Endothelial cell of umbilical vein (primary cell): ENCODE data around the gene LMBRD1. TPM values are rescaled to one million over a fixed set of nuclear protein-coding genes. Genes with fewer than 3 reads are reported as not detected.

Experiments
- BruUV-seq: library from RNA; stranded (reverse); fragments of 400-500 nt; replicated peaks from 2 replicates; lab custom pipeline; 2021; lab: Mats Ljungman, UMichigan
- CTCF ChIA-PET: fragments of 300-600, 350-600 bp; sonication (Branson Sonifier 250); formaldehyde crosslinking; loops from one replicate; lab custom pipeline; 2021; ENCODE audit warnings: antibody characterized with exemption, inconsistent platforms; lab: Charles Lee
- POLR2A ChIA-PET: fragments of 300-600, 350-600 bp; sonication (Branson Sonifier 250); formaldehyde crosslinking; loops from one replicate; lab custom pipeline; 2021; ENCODE audit warnings: antibody characterized with exemption, inconsistent platforms; lab: Charles Lee
- DNase-seq: peaks from one replicate; pipeline ENCODE4 v3.0.0-alpha.2; 2011; ENCODE audit warnings: low read depth, low spot score
- FAIRE-seq: peaks from 2 replicates; lab custom pipeline; 2011; peaks lifted over from hg19 to GRCh38; lab: Jason Lieb, UNC
- H2AFZ ChIP-seq: 2 replicates; pipeline ENCODE4 v1.6.0; 2012; ENCODE audit warnings: low read depth, low read length, control low read depth, inconsistent platforms
- H3K27ac ChIP-seq: 2 replicates; pipeline ENCODE4 v1.5.1; 2011; ENCODE audit warnings: low read depth, mild to moderate bottlenecking, control low read depth, low read length, moderate library complexity; ENCODE audit not compliant: insufficient read depth
- H3K27me3 ChIP-seq, 2 experiments: 2 replicates each; pipeline versions ENCODE4 v1.6.0 to v1.6.1; 2011; ENCODE audit warnings: low read length in 2 of 2, mixed read lengths in 1 of 2; ENCODE audit not compliant: control insufficient read depth in 2 of 2, insufficient read depth in 2 of 2
- H3K36me3 ChIP-seq, 2 experiments: 2 replicates in 1 of 2; 3 replicates in 1 of 2; pipeline ENCODE4 v1.5.1; 2011; ENCODE audit warnings: low read length in 2 of 2, mild to moderate bottlenecking in 1 of 2, moderate library complexity in 1 of 2; ENCODE audit not compliant: control insufficient read depth in 2 of 2, insufficient read depth in 2 of 2; ENCODE audit errors: extremely low read depth in 1 of 2
- H3K4me1 ChIP-seq: 3 replicates; pipeline ENCODE4 v1.5.1; 2011; ENCODE audit warnings: mild to moderate bottlenecking, low read length; ENCODE audit not compliant: control insufficient read depth, insufficient read depth; ENCODE audit errors: extremely low read depth
- H3K4me2 ChIP-seq: 2 replicates; pipeline ENCODE4 v1.6.1; 2011; ENCODE audit warnings: low read length, control low read depth, mixed read lengths; ENCODE audit not compliant: insufficient read depth
- H3K4me3 ChIP-seq, 3 experiments: fragments of 200-600 bp in 1 of 3; sonication (generic), shearing (Covaris generic) in 1 of 3; replicated peaks in 1 of 3; 2 replicates each; pipeline ENCODE4 v1.5.1; 2011 to 2016; ENCODE audit warnings: control low read depth in 3 of 3, low read length in 3 of 3, mild to moderate bottlenecking in 2 of 3, inconsistent platforms in 1 of 3, low read depth in 1 of 3, moderate library complexity in 1 of 3; ENCODE audit not compliant: insufficient read depth in 1 of 3
- H3K79me2 ChIP-seq: 2 replicates; pipeline ENCODE4 v1.6.0; 2012; ENCODE audit warnings: low read length, inconsistent platforms; ENCODE audit not compliant: control insufficient read depth, insufficient read depth
- H3K9ac ChIP-seq: replicated peaks from 2 replicates; pipeline ENCODE3; 2011; ENCODE audit warnings: low read length, control low read depth; ENCODE audit not compliant: insufficient read depth; ENCODE audit errors: extremely low read depth
- H3K9me1 ChIP-seq: replicated peaks from 3 replicates; pipeline ENCODE4 v1.6.0; 2011; ENCODE audit warnings: mild to moderate bottlenecking, low read length; ENCODE audit not compliant: control insufficient read depth, insufficient read depth; ENCODE audit errors: extremely low read depth
- H3K9me3 ChIP-seq: replicated peaks from 2 replicates; pipeline ENCODE4 v1.5.1; 2012; ENCODE audit warnings: low read length, inconsistent platforms; ENCODE audit not compliant: control insufficient read depth, insufficient read depth
- H4K20me1 ChIP-seq: replicated peaks from 2 replicates; pipeline ENCODE3; 2011; ENCODE audit warnings: mild to moderate bottlenecking, low read length; ENCODE audit not compliant: control insufficient read depth, insufficient read depth; ENCODE audit errors: extremely low read depth
- CTCF ChIP-seq, 2 donors: IDR thresholded peaks; 1 replicate in 1 of 2; 2 replicates in 1 of 2; pipeline ENCODE4 v1.5.1; 2011; ENCODE audit warnings: low read length in 2 of 2, mild to moderate bottlenecking in 2 of 2, moderate library complexity in 2 of 2, control low read depth in 1 of 2, inconsistent platforms in 1 of 2, low read depth in 1 of 2; ENCODE audit not compliant: insufficient read depth in 1 of 2; ENCODE audit errors: extremely low read depth in 1 of 2
- EZH2 ChIP-seq: IDR thresholded peaks from 2 replicates; pipeline ENCODE4 v1.6.1; 2012; ENCODE audit warnings: borderline replicate concordance, low read depth, mild to moderate bottlenecking, moderate library complexity, low read length, inconsistent platforms; ENCODE audit not compliant: severe bottlenecking
- FOS ChIP-seq: IDR thresholded peaks from 2 replicates; pipeline ENCODE4 v1.6.1; 2011; ENCODE audit warnings: mild to moderate bottlenecking, low read length, moderate library complexity, borderline replicate concordance; ENCODE audit not compliant: insufficient read depth
- GATA2 ChIP-seq: IDR thresholded peaks from 2 replicates; pipeline ENCODE4 v1.7.0; 2011; ENCODE audit warnings: low read depth, mild to moderate bottlenecking, moderate library complexity, mixed read lengths, low read length; ENCODE audit not compliant: insufficient read length, insufficient read depth
- JUN ChIP-seq: IDR thresholded peaks from 2 replicates; pipeline ENCODE4 v1.6.1; 2011; ENCODE audit warnings: borderline replicate concordance, low read depth; ENCODE audit not compliant: insufficient read length, insufficient read depth
- MYC ChIP-seq: IDR thresholded peaks from one replicate; pipeline ENCODE4 v1.6.1; 2011; ENCODE audit warnings: mild to moderate bottlenecking, low read depth, low read length
- POLR2A ChIP-seq: IDR thresholded peaks from 2 replicates; pipeline ENCODE4 v1.6.1; 2012; ENCODE audit warnings: low read depth, mild to moderate bottlenecking, control low read depth, low read length
- POLR2AphosphoS5 ChIP-seq: IDR thresholded peaks from 2 replicates; pipeline ENCODE4 v1.6.1; 2012; ENCODE audit warnings: low read depth, mild to moderate bottlenecking, control low read depth, low read length, moderate library complexity; ENCODE audit not compliant: insufficient read depth
- dilution Hi-C: fragments of 300-500 bp; cut with MboI; formaldehyde crosslinking; loops from one replicate; pipeline ENCODE4 v1.15.0; 2019; ENCODE audit warnings: low sequenced_read_pairs; ENCODE audit not compliant: extremely low pct_ligation_motif_present
- intact Hi-C: fragments of 100-400 bp; cut with micrococcal nuclease; formaldehyde crosslinking; loops from one replicate; pipeline ENCODE4 v1.10.0; 2022
- polyA plus RNA-seq, 4 experiments: library from polyadenylated mRNA; depleted of rRNA in 3 of 4; stranded (reverse) in 3 of 4; unstranded in 1 of 4; fragments of >200 nt; gene quantifications; 2 replicates each; pipeline versions ENCODE4 v1.2.1 to v1.2.3, GENCODE V29; 2011 to 2012; ENCODE audit warnings: missing spikeins in 1 of 4
- total RNA-seq: library from RNA; stranded (reverse); gene quantifications from 2 replicates; pipeline ENCODE4 v1.2.3, GENCODE V29; 2021
- TF ChIP-seq, protein P1 (sequence below): IDR thresholded peaks from 2 replicates; pipeline ENCODE4 v1.6.1; 2011; ENCODE audit not compliant: insufficient read depth, insufficient read length

Gene LMBRD1
- total and polyA plus RNA-seq, 2 donors (not counting 3 experiments of a cell fraction or from before 2014, with no cell fraction given): 9.8 to 14.6 TPM

GRCh38 chr6:69813508-69813907 is 16.7 kb upstream of the LMBRD1 start:
- ChIA-PET POLR2A (no interaction called here), CTCF (interaction anchor here (1.6 kb wide), 1 partner anchor 16 kb away, joined by 5 read pairs; the partner anchor contains the start of gene LMBRD1)
- Histone ChIP-seq H3K4me3 (no peak overlapping the region), H4K20me1 (no peaks in the 10 kb centered on the region), H3K27me3 (no peaks in the 10 kb centered on the region), H3K79me2 (no peaks in the 10 kb centered on the region), H3K4me1 (no peaks in the 10 kb centered on the region), H3K9me3 (no peaks in the 10 kb centered on the region), H3K9me1 (no peaks in the 10 kb centered on the region), H3K9ac (no peak overlapping the region), H3K4me2 (no peak overlapping the region), H2AFZ (no peak overlapping the region), H3K27ac (no peak overlapping the region), H3K36me3 (no peaks in the 10 kb centered on the region)
- TF ChIP-seq POLR2AphosphoS5: no peak
- no peak for TF ChIP-seq FOS
- no peak for TF ChIP-seq EZH2
- no peak for TF ChIP-seq POLR2A
- TF ChIP-seq MYC: no peak
- no peak for TF ChIP-seq JUN
- TF ChIP-seq, protein P1, sequence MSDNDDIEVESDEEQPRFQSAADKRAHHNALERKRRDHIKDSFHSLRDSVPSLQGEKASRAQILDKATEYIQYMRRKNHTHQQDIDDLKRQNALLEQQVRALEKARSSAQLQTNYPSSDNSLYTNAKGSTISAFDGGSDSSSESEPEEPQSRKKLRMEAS: no peak
- TF ChIP-seq GATA2: no peak
- TF ChIP-seq CTCF (IDR thresholded peaks at IDR 0.05; ENCODE audit: extremely low read depth in 1 of 2, insufficient read depth in 1 of 2, low read depth in 1 of 2, low read length in 2 of 2): no peak
- intact Hi-C loops: no loop called here
- no TSS peak for BruUV-seq
- FAIRE-seq (no peak), DNase-seq (no peak)
- dilution Hi-C loops: no loop called here
